HCT116 (cell line): ENCODE results near the gene PGAP6.
"Not testable (repeated sequence)": the region's sequence is repeated elsewhere in the genome, so short reads cannot be mapped to it uniquely, and the experiment has no call there.

Experiments used
- CTCF ChIP-seq, 3 experiments: fragments of 200-600 bp in 1 of 3; sonication (generic) in 1 of 3; IDR thresholded peaks in 2 of 3; conservative IDR thresholded peaks in 1 of 3; 2 replicates each; pipeline ENCODE4 v1.5.1; 2012 to 2017; ENCODE audit warnings: low read depth in 2 of 3, low read length in 2 of 3, antibody characterized with exemption in 1 of 3, borderline replicate concordance in 1 of 3, control low read depth in 1 of 3, mild to moderate bottlenecking in 1 of 3, mixed read lengths in 1 of 3, mixed run types in 1 of 3, moderate library complexity in 1 of 3; ENCODE audit not compliant: insufficient read depth in 1 of 3
- ELF1 ChIP-seq: IDR thresholded peaks from 2 replicates; pipeline ENCODE4 v1.6.1; 2012; ENCODE audit warnings: low read depth, borderline replicate concordance
- EZH2 ChIP-seq: fragments of 200-600 bp; sonication (generic); IDR thresholded peaks from 2 replicates; pipeline ENCODE4 v1.6.1; 2017; ENCODE audit warnings: antibody characterized with exemption, mixed run types
- EZH2phosphoT487 ChIP-seq: fragments of 200-600 bp; IDR thresholded peaks from 2 replicates; pipeline ENCODE4 v1.6.1; 2018; ENCODE audit warnings: antibody characterized with exemption, borderline replicate concordance
- JUND ChIP-seq: IDR thresholded peaks from 2 replicates; pipeline ENCODE4 v1.6.1; 2012
- MAX ChIP-seq: IDR thresholded peaks from 2 replicates; pipeline ENCODE4 v1.6.1; 2012
- POLR2A ChIP-seq: IDR thresholded peaks from 2 replicates; pipeline ENCODE4 v1.7.0; 2011; ENCODE audit warnings: borderline replicate concordance; ENCODE audit not compliant: insufficient read depth, insufficient read length; ENCODE audit errors: extremely low read depth
- POLR2AphosphoS5 ChIP-seq: IDR thresholded peaks from 2 replicates; pipeline ENCODE4 v1.6.1; 2011; ENCODE audit warnings: mild to moderate bottlenecking, low read depth, low read length, moderate library complexity
- RAD21 ChIP-seq: IDR thresholded peaks from 2 replicates; pipeline ENCODE4 v1.6.1; 2012; ENCODE audit warnings: low read depth, mild to moderate bottlenecking
- SP1 ChIP-seq: IDR thresholded peaks from 2 replicates; pipeline ENCODE4 v1.6.1; 2012; ENCODE audit warnings: low read depth
- TCF7L2 ChIP-seq: IDR thresholded peaks from 2 replicates; pipeline ENCODE4 v1.7.0; 2011; ENCODE audit warnings: borderline replicate concordance, inconsistent platforms; ENCODE audit not compliant: insufficient read depth, insufficient read length; ENCODE audit errors: extremely low read depth
- YY1 ChIP-seq: IDR thresholded peaks from 2 replicates; pipeline ENCODE4 v1.6.1; 2011; ENCODE audit warnings: low read length, low read depth, moderate library complexity, mild to moderate bottlenecking; ENCODE audit not compliant: insufficient replicate concordance; ENCODE audit errors: extremely low read depth
- ZNF274 ChIP-seq: fragments of 200-500 bp; sonication (Bioruptor generic); IDR thresholded peaks from 2 replicates; pipeline ENCODE4 v1.6.1; 2014; ENCODE audit warnings: mild to moderate bottlenecking, low read depth, low read length, inconsistent platforms

GRCh38 chr16:362702-362999 is 19.1 kb downstream of the PGAP6 start:
- TF ChIP-seq JUND; TCF7L2; POLR2A; CTCF (IDR thresholded peaks at IDR 0.05 in 2 of 3, conservative IDR thresholded peaks at IDR 0.05 in 1 of 3; ENCODE audit: borderline replicate concordance in 1 of 3, insufficient read depth in 1 of 3, low read depth in 2 of 3, low read length in 2 of 3); ELF1; SP1; RAD21; EZH2phosphoT487; POLR2AphosphoS5; ZNF274; YY1; EZH2; MAX: not testable (repeated sequence)
